WTC11 (cell line): Measurements from ENCODE around the gene CERS1. TPM values are rescaled to one million over a fixed set of nuclear protein-coding genes. Genes with fewer than 3 reads are reported as not detected.

Experiments used
- ATAC-seq: fragments of 200-7000 bp; cut with Tn5 transposase; 2 replicates; pipeline ENCODE4 v1.10.0; 2021; ENCODE audit warnings: mild to moderate bottlenecking, moderate library complexity
- CTCF ChIA-PET: fragments of 300-600 bp; sonication (Branson Sonifier 250); formaldehyde crosslinking; loops from one replicate; lab custom pipeline; 2021; ENCODE audit warnings: antibody characterized with exemption; lab: Charles Lee
- POLR2A ChIA-PET: fragments of 350-600 bp; sonication (Branson Sonifier 250); formaldehyde crosslinking; loops from one replicate; lab custom pipeline; 2021; ENCODE audit warnings: antibody characterized with exemption; lab: Charles Lee
- DNase-seq: peaks from one replicate; pipeline ENCODE4 v3.0.0; 2021; ENCODE audit warnings: low spot score
- H3K27ac Mint-ChIP-seq: 2 replicates; pipeline ENCODE4 v1.8.0; 2021; ENCODE audit warnings: mixed read lengths
- H3K27me3 Mint-ChIP-seq: 2 replicates; pipeline ENCODE4 v1.8.0; 2021; ENCODE audit warnings: low read depth, mild to moderate bottlenecking, moderate library complexity, mixed read lengths
- H3K36me3 Mint-ChIP-seq: 2 replicates; pipeline ENCODE4 v1.8.0; 2021; ENCODE audit warnings: mixed read lengths
- H3K4me1 Mint-ChIP-seq: 2 replicates; pipeline ENCODE4 v1.8.0; 2022; ENCODE audit warnings: mixed read lengths
- H3K4me3 Mint-ChIP-seq: 2 replicates; pipeline ENCODE4 v1.8.0; 2021; ENCODE audit warnings: mild to moderate bottlenecking, moderate library complexity, mixed read lengths
- H3K9me3 Mint-ChIP-seq: 2 replicates; pipeline ENCODE4 v1.8.0; 2021; ENCODE audit warnings: mixed read lengths
- ARID4B ChIP-seq: sonication (generic); formaldehyde crosslinking; IDR thresholded peaks from 2 replicates; pipeline ENCODE4 v1.8.0; 2023; ENCODE audit warnings: missing genetic modification reagents, mild to moderate bottlenecking, borderline replicate concordance
- ATF1 ChIP-seq: sonication (generic); formaldehyde crosslinking; IDR thresholded peaks from 2 replicates; pipeline ENCODE4 v1.8.1; 2023; ENCODE audit warnings: mild to moderate bottlenecking, moderate library complexity, missing genetic modification reagents
- ATF3 ChIP-seq: sonication (generic); formaldehyde crosslinking; conservative IDR thresholded peaks from 2 replicates; pipeline ENCODE4 v1.8.1; 2022; ENCODE audit warnings: mild to moderate bottlenecking, missing genetic modification reagents
- ATF6 ChIP-seq: sonication (generic); formaldehyde crosslinking; IDR thresholded peaks from 2 replicates; pipeline ENCODE4 v1.8.1; 2023; ENCODE audit warnings: mild to moderate bottlenecking, missing genetic modification reagents
- CBFB ChIP-seq: sonication (generic); formaldehyde crosslinking; IDR thresholded peaks from 2 replicates; pipeline ENCODE4 v1.8.1; 2022; ENCODE audit warnings: mild to moderate bottlenecking, low read depth, missing genetic modification reagents
- CREM ChIP-seq: sonication (generic); formaldehyde crosslinking; IDR thresholded peaks from 2 replicates; pipeline ENCODE4 v1.8.1; 2022; ENCODE audit warnings: mild to moderate bottlenecking, missing genetic modification reagents, moderate library complexity
- NR1H2 ChIP-seq: sonication (generic); formaldehyde crosslinking; IDR thresholded peaks from 2 replicates; pipeline ENCODE4 v1.9.0; 2021; ENCODE audit warnings: mild to moderate bottlenecking, moderate library complexity, missing genetic modification reagents
- PREB ChIP-seq: sonication (generic); formaldehyde crosslinking; IDR thresholded peaks from 2 replicates; pipeline ENCODE4 v1.8.1; 2022; ENCODE audit warnings: mild to moderate bottlenecking, missing genetic modification reagents, moderate library complexity, borderline replicate concordance
- SP1 ChIP-seq: sonication (generic); formaldehyde crosslinking; conservative IDR thresholded peaks from 2 replicates; pipeline ENCODE4 v1.8.1; 2022; ENCODE audit warnings: missing genetic modification reagents
- TEAD4 ChIP-seq: sonication (generic); formaldehyde crosslinking; IDR thresholded peaks from 2 replicates; pipeline ENCODE4 v1.8.0; 2022; ENCODE audit warnings: mild to moderate bottlenecking, missing genetic modification reagents
- USF1 ChIP-seq: sonication (generic); formaldehyde crosslinking; IDR thresholded peaks from 2 replicates; pipeline ENCODE4 v1.8.0; 2022; ENCODE audit warnings: mild to moderate bottlenecking, missing genetic modification reagents
- ZNF232 ChIP-seq: sonication (generic); formaldehyde crosslinking; IDR thresholded peaks from 2 replicates; pipeline ENCODE4 v1.8.0; 2022; ENCODE audit warnings: mild to moderate bottlenecking, missing genetic modification reagents
- total RNA-seq: library from RNA; stranded (reverse); gene quantifications from 3 replicates; pipeline ENCODE4 v1.2.3, GENCODE V29; 2021
- TF ChIP-seq, protein P1 (sequence below): sonication (generic); formaldehyde crosslinking; IDR thresholded peaks from 2 replicates; pipeline ENCODE4 v1.8.1; 2022; ENCODE audit warnings: low read depth, mild to moderate bottlenecking, moderate library complexity, missing genetic modification reagents, borderline replicate concordance
- TF ChIP-seq, protein P2 (sequence below): sonication (generic); formaldehyde crosslinking; IDR thresholded peaks from 2 replicates; pipeline ENCODE4 v1.8.1; 2022; ENCODE audit warnings: missing genetic modification reagents, borderline replicate concordance

CERS1 gene
- total RNA-seq, 1 experiment from 2014 or later = 14.7 TPM

- no peak overlapping the region for H3K4me3 Mint-ChIP-seq
- POLR2A ChIA-PET = no interaction called here
- CTCF ChIA-PET = no interaction called here
- peaks cover 73% of the 10 kb centered on the region for H3K36me3 Mint-ChIP-seq
- H3K27ac Mint-ChIP-seq = no peak overlapping the region
- H3K27me3 Mint-ChIP-seq = no peaks in the 10 kb centered on the region
- TF ChIP-seq USF1 (CRISPR knock-in tag) (no peak), ATF6 (CRISPR knock-in tag) (no peak), ATF1 (CRISPR knock-in tag) (no peak)
- H3K4me1 Mint-ChIP-seq = no peaks in the 10 kb centered on the region; the same call in 1 of the 2 replicates
- no peak for ATAC-seq
- no peak for DNase-seq
- no peaks in the 10 kb centered on the region for H3K9me3 Mint-ChIP-seq
Observed at GRCh38 chr19:18851673-18852325, 44.2 kb downstream of the CERS1 start.

DNA sequence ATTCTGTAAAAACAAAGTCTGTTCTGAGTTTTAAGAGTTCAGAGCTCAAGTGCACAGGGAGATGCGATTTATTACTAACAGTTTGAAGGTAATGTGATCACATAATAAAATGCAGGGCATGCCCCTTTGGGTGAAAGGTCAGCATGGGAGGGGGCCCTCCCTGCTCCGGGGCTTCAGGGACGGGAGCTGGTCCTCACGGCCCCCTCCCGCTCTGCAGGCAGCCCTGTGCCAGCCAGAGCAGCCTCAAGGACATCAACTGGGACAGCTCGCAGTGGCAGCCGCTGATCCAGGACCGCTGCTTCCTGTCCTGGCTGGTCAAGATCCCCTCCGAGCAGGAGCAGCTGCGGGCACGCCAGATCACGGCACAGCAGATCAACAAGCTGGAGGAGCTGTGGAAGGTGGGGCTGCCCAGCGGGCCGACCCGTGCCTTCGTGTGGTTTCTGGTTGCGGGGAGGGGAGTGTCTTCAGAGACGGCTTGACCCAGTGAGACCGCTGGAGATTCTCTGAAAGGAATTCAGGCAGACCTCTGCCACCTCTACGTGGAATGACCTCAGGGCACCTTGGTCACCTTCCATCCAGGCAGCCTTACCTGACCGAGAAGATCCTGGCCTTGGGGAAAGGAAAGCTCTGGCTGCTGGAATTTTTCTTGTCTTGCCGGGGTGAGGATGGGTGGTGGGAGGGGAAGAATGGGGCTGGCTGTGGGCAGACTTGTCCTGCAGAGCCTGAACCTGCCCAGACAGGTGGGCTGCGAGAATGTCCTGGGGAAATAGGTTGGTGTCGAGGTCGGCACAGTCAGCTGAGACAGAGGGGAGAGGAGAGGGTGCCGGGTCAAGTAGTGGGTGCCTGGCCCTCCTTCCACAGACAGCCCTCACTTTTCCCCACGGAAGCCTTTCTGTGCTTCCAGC is 45.2 kb downstream of the CERS1 start:
- Mint-ChIP-seq H3K27me3 (no peaks in the 10 kb centered on the region), H3K4me1 (no peaks in the 10 kb centered on the region; the same call in 1 of the 2 replicates), H3K4me3 (no peak overlapping the region), H3K9me3 (no peaks in the 10 kb centered on the region), H3K27ac (peak overlapping the region; percentile 64), H3K36me3 (peaks cover 63% of the 10 kb centered on the region)
- DNase-seq (no peak), ATAC-seq (no peak)
- TF ChIP-seq, protein P1, sequence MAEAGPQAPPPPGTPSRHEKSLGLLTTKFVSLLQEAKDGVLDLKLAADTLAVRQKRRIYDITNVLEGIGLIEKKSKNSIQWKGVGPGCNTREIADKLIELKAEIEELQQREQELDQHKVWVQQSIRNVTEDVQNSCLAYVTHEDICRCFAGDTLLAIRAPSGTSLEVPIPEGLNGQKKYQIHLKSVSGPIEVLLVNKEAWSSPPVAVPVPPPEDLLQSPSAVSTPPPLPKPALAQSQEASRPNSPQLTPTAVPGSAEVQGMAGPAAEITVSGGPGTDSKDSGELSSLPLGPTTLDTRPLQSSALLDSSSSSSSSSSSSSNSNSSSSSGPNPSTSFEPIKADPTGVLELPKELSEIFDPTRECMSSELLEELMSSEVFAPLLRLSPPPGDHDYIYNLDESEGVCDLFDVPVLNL = no peak
- TF ChIP-seq, all 79 proteins: peak for 0
- ChIA-PET POLR2A (no interaction called here), CTCF (interaction anchor here (1.0 kb wide), 1 partner anchor 79 kb away, joined by 3 read pairs; no protein-coding TSS in a partner anchor)

GRCh38 chr19:18849838-18850400 is 46.0 kb downstream of the CERS1 start:
- no peaks in the 10 kb centered on the region for H3K27me3 Mint-ChIP-seq
- peak overlapping the region; percentile 74 for H3K27ac Mint-ChIP-seq
- ChIA-PET CTCF (interaction anchor here (1.0 kb wide), 1 partner anchor 78 kb away, joined by 3 read pairs; no protein-coding TSS in a partner anchor), POLR2A (no interaction called here)
- H3K4me3 Mint-ChIP-seq = no peak overlapping the region
- DNase-seq (no peak), ATAC-seq (no peak)
- peaks cover 56% of the 10 kb centered on the region for H3K36me3 Mint-ChIP-seq
- H3K9me3 Mint-ChIP-seq = no peaks in the 10 kb centered on the region
- no peaks in the 10 kb centered on the region; the same call in 1 of the 2 replicates for H3K4me1 Mint-ChIP-seq
- TF ChIP-seq, protein P1 = no peak
- TF ChIP-seq SP1 = no peak
- no peak for TF ChIP-seq TEAD4 (CRISPR knock-in tag)
- TF ChIP-seq, protein P2, sequence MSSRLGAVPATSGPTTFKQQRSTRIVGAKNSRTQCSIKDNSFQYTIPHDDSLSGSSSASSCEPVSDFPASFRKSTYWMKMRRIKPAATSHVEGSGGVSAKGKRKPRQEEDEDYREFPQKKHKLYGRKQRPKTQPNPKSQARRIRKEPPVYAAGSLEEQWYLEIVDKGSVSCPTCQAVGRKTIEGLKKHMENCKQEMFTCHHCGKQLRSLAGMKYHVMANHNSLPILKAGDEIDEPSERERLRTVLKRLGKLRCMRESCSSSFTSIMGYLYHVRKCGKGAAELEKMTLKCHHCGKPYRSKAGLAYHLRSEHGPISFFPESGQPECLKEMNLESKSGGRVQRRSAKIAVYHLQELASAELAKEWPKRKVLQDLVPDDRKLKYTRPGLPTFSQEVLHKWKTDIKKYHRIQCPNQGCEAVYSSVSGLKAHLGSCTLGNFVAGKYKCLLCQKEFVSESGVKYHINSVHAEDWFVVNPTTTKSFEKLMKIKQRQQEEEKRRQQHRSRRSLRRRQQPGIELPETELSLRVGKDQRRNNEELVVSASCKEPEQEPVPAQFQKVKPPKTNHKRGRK = no peak
- no peak for TF ChIP-seq CBFB
- no peak for TF ChIP-seq ZNF232 (CRISPR knock-in tag)
- no peak for TF ChIP-seq CREM (CRISPR knock-in tag)
- TF ChIP-seq ATF1 (CRISPR knock-in tag) = no peak
- no peak for TF ChIP-seq ATF3
- no peak for TF ChIP-seq NR1H2 (CRISPR knock-in tag)
- no peak for TF ChIP-seq ARID4B (CRISPR knock-in tag)
- no peak for TF ChIP-seq PREB (CRISPR knock-in tag)
